ENCODE results near the gene TIAM1.

DNA sequence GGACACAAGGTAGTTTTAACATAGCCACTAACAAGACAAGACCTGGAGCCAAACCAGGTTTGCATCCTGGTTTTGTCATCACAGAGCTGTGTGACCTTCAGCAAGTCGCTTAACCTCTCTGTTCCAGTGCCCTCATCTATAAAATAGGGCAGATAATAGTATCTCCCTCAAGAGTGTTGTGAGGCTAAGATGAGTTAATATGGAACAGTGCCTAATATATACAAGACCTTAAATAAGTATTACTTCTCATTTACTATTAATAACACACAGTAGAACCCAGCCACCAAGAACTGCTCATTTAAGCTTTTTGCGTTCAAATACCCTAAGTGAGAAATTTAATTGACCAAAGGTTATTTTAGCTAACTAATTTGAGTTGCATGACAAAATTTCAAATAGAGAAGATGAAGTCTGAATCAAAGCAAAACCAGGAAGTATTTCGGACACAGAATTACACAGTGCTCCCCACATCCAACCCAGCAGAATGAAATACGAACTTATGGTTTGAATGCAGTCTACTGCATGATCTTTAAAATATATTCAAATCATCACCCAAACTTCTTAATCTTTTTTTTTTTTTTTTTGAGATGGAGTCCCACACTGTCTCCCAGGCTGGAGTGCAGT lies 181.9 kb downstream of the TIAM1 start:
- TF ChIP-seq, protein P1, sequence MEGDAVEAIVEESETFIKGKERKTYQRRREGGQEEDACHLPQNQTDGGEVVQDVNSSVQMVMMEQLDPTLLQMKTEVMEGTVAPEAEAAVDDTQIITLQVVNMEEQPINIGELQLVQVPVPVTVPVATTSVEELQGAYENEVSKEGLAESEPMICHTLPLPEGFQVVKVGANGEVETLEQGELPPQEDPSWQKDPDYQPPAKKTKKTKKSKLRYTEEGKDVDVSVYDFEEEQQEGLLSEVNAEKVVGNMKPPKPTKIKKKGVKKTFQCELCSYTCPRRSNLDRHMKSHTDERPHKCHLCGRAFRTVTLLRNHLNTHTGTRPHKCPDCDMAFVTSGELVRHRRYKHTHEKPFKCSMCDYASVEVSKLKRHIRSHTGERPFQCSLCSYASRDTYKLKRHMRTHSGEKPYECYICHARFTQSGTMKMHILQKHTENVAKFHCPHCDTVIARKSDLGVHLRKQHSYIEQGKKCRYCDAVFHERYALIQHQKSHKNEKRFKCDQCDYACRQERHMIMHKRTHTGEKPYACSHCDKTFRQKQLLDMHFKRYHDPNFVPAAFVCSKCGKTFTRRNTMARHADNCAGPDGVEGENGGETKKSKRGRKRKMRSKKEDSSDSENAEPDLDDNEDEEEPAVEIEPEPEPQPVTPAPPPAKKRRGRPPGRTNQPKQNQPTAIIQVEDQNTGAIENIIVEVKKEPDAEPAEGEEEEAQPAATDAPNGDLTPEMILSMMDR (conservative IDR thresholded peaks at IDR 0.05; ENCODE audit: low read length): no peak
- no peak for TF ChIP-seq EZH2phosphoT487 (IDR thresholded peaks at IDR 0.05; ENCODE audit: borderline replicate concordance, low read depth, low read length)
